HS-27A (cell line): ENCODE data around the gene FMNL2.

Experiments
- DNase-seq: peaks from one replicate; pipeline ENCODE4 v3.0.0-alpha.2; 2012; ENCODE audit warnings: low read depth, missing footprints

FMNL2 gene

GRCh38 chr2:152339556-152340286 lies 4.7 kb downstream of the FMNL2 start:
- no peak for DNase-seq

GRCh38 chr2:152342259-152343046 lies 7.5 kb downstream of the FMNL2 start:
- DNase-seq, result no peak

GRCh38 chr2:152343426-152343825 lies 8.5 kb downstream of the FMNL2 start:
- DNase-seq, result no peak

- no peak for DNase-seq
Measured at GRCh38 chr2:152344579-152345195, 9.7 kb downstream of the FMNL2 start.

GRCh38 chr2:152347076-152347475 lies 12.1 kb downstream of the FMNL2 start:
- DNase-seq, result no peak

GRCh38 chr2:152348388-152348787 lies 13.4 kb downstream of the FMNL2 start:
- no peak for DNase-seq

GRCh38 chr2:152349416-152349815 lies 14.4 kb downstream of the FMNL2 start:
- no peak for DNase-seq

GRCh38 chr2:152350155-152350679 lies 15.2 kb downstream of the FMNL2 start:
- DNase-seq, result no peak

- DNase-seq, result no peak
Measured at GRCh38 chr2:152352616-152353015, 17.6 kb downstream of the FMNL2 start.

GRCh38 chr2:152353364-152353763 lies 18.4 kb downstream of the FMNL2 start:
- DNase-seq, result no peak

- DNase-seq, result no peak
Measured at GRCh38 chr2:152354069-152354755, 19.2 kb downstream of the FMNL2 start.

- DNase-seq, result no peak
Measured at GRCh38 chr2:152354909-152355308, 19.9 kb downstream of the FMNL2 start.

GRCh38 chr2:152355409-152355831 lies 20.4 kb downstream of the FMNL2 start:
- DNase-seq, result no peak

- DNase-seq, result no peak
Measured at GRCh38 chr2:152359573-152360363, 24.8 kb downstream of the FMNL2 start.

- DNase-seq, result no peak
Measured at GRCh38 chr2:152363936-152364335, 29.0 kb downstream of the FMNL2 start.

- DNase-seq, result no peak
Measured at GRCh38 chr2:152367547-152368390, 32.8 kb downstream of the FMNL2 start.

- no peak for DNase-seq
Measured at GRCh38 chr2:152369176-152369860, 34.3 kb downstream of the FMNL2 start.

- DNase-seq, result no peak
Measured at GRCh38 chr2:152370783-152371182, 35.8 kb downstream of the FMNL2 start.

- no peak for DNase-seq
Measured at GRCh38 chr2:152372438-152372984, 37.5 kb downstream of the FMNL2 start.
